ENCODE data around the gene KANSL1. TPM values are rescaled to one million over a fixed set of nuclear protein-coding genes. Genes with fewer than 3 reads are reported as not detected.

KANSL1 gene
- total RNA-seq, 1 experiment from 2014 or later, result 52.5 TPM

DNA sequence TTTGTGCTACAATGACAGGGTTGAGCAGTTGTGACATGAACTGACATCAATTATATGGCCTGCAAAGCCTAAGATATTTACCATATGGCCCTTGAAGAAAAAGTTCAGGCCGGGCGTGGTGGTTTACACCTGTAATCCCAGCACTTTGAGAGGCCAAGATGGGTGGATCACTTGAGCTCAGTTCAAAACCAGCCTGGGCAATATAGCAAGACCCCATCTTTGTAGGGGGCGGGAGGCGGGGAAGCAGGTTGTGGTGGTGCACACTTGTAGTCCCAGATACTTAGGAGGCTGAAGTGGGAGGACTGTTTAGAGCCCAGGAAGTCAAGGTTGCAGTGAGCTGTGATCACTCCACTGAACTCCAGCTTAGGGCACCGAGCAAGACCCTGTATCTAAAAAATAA is 145.8 kb downstream of the KANSL1 start:
- ChIA-PET POLR2A (ENCODE audit: unreplicated experiment) (no interaction called here), CTCF (interaction anchor here (0.7 kb wide), 1 partner anchor 166 kb away, joined by 15 read pairs; no protein-coding TSS in a partner anchor)
- peaks cover 39% of the 10 kb centered on the region for H3K36me3 ChIP-seq (ENCODE audit: low read depth)
- H3K27ac ChIP-seq, result no peak overlapping the region
- no peak overlapping the region for H3K4me3 ChIP-seq
- H3K9me3 ChIP-seq (ENCODE audit: insufficient read depth, low read depth), result no peaks in the 10 kb centered on the region
- BruUV-seq (replicated peaks), result no TSS peak
- no peak overlapping the region for H3K4me2 ChIP-seq
- no peaks in the 10 kb centered on the region for H3K27me3 ChIP-seq (ENCODE audit: insufficient read depth, low read depth)
- no peak for DNase-seq
- no peak overlapping the region for H2AFZ ChIP-seq
- no peaks in the 10 kb centered on the region for H3K9me2 ChIP-seq (ENCODE audit: insufficient read depth)
- intact Hi-C loops (cut with micrococcal nuclease; ENCODE audit: unreplicated experiment), result no loop called here
- TF ChIP-seq, protein P1, sequence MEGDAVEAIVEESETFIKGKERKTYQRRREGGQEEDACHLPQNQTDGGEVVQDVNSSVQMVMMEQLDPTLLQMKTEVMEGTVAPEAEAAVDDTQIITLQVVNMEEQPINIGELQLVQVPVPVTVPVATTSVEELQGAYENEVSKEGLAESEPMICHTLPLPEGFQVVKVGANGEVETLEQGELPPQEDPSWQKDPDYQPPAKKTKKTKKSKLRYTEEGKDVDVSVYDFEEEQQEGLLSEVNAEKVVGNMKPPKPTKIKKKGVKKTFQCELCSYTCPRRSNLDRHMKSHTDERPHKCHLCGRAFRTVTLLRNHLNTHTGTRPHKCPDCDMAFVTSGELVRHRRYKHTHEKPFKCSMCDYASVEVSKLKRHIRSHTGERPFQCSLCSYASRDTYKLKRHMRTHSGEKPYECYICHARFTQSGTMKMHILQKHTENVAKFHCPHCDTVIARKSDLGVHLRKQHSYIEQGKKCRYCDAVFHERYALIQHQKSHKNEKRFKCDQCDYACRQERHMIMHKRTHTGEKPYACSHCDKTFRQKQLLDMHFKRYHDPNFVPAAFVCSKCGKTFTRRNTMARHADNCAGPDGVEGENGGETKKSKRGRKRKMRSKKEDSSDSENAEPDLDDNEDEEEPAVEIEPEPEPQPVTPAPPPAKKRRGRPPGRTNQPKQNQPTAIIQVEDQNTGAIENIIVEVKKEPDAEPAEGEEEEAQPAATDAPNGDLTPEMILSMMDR (conservative IDR thresholded peaks at IDR 0.05), result no peak
- TF ChIP-seq EZH2 (IDR thresholded peaks at IDR 0.05; ENCODE audit: low read depth), result no peak
- 0 out of 2 replicates have a peak, but pooled peaks cover 6% of the 10 kb centered on the region for H3K79me2 ChIP-seq (ENCODE audit: low read depth)
- H3F3A ChIP-seq (ENCODE audit: insufficient read depth, low read depth), result peaks cover 31% of the 10 kb centered on the region; the same call in 1 of the 2 replicates
- peaks cover 25% of the 10 kb centered on the region for H4K20me1 ChIP-seq (ENCODE audit: insufficient read depth)
- no peaks in the 10 kb centered on the region for H3K4me1 ChIP-seq (replicated peaks; ENCODE audit: insufficient read depth)

DNA sequence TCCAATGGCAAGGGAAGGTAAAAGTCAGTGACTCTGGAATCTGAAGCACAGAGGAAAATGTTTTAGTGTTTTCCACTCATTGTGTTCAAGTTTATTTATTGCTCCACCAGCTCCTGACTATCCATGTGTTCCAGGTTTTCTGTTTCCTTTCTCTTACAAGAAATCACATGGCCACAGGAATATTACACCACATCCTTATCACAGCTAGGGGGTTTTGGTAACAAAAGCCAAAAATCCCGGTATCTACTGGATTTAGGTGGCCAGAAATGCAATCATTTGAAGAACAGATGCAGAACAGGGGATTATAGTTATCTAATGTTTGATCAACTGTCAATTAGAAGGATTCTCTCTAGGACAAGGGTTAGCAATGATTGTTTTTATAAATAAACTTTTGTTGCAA is 146.3 kb downstream of the KANSL1 start:
- intact Hi-C loops (cut with micrococcal nuclease; ENCODE audit: unreplicated experiment), result no loop called here
- Histone ChIP-seq H2AFZ (no peak overlapping the region), H3K9me3 (ENCODE audit: insufficient read depth, low read depth) (no peaks in the 10 kb centered on the region), H3K4me2 (no peak overlapping the region), H3K27me3 (ENCODE audit: insufficient read depth, low read depth) (no peaks in the 10 kb centered on the region), H3K79me2 (ENCODE audit: low read depth) (0 out of 2 replicates have a peak, but pooled peaks cover 6% of the 10 kb centered on the region), H3K4me3 (no peak overlapping the region), H3K36me3 (ENCODE audit: low read depth) (peaks cover 44% of the 10 kb centered on the region), H4K20me1 (ENCODE audit: insufficient read depth) (peaks cover 21% of the 10 kb centered on the region), H3K4me1 (replicated peaks; ENCODE audit: insufficient read depth) (no peaks in the 10 kb centered on the region), H3F3A (ENCODE audit: insufficient read depth, low read depth) (peaks cover 31% of the 10 kb centered on the region; the same call in 1 of the 2 replicates), H3K9me2 (ENCODE audit: insufficient read depth) (no peaks in the 10 kb centered on the region), H3K27ac (no peak overlapping the region)
- ChIA-PET CTCF (no interaction called here), POLR2A (ENCODE audit: unreplicated experiment) (no interaction called here)
- BruUV-seq (replicated peaks), result no TSS peak
- no peak for DNase-seq
- TF ChIP-seq EZH2 (IDR thresholded peaks at IDR 0.05; ENCODE audit: low read depth), result no peak
- TF ChIP-seq, protein P1 (conservative IDR thresholded peaks at IDR 0.05), result no peak

DNA sequence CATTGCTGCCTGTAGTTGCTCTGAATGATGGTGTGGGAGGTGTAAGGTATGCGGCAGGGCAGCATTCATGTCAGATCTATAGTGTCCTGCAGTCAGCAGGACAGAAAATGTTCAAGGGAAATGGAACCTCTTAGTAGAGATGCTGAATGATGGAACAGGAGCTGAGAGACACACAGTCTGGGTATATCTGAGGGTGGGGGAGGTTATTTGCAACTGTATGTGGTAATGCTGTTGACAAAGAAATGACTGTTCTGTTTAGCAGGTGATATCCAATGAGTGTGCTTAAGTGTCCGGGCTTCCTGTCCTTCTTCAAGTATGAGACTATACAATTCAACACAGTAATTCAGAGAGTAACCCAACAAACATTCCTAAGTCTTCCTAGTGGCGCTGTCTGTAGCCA is 147.6 kb downstream of the KANSL1 start:
- Histone ChIP-seq H3K9me2 (ENCODE audit: insufficient read depth) (no peaks in the 10 kb centered on the region), H3K36me3 (ENCODE audit: low read depth) (peaks cover 35% of the 10 kb centered on the region)

More for the DNA sequence above, 147.6 kb downstream of the KANSL1 start:
- H3K4me1 ChIP-seq (replicated peaks; ENCODE audit: insufficient read depth), result no peaks in the 10 kb centered on the region
- ChIA-PET POLR2A (ENCODE audit: unreplicated experiment) (no interaction called here), CTCF (no interaction called here)
- intact Hi-C loops (cut with micrococcal nuclease; ENCODE audit: unreplicated experiment), result no loop called here
- no peak overlapping the region for H3K4me2 ChIP-seq
- no peak overlapping the region for H2AFZ ChIP-seq
- 0 out of 2 replicates have a peak, but pooled peaks cover 6% of the 10 kb centered on the region for H3K79me2 ChIP-seq (ENCODE audit: low read depth)
- H3F3A ChIP-seq (ENCODE audit: insufficient read depth, low read depth), result peaks cover 22% of the 10 kb centered on the region; the same call in 1 of the 2 replicates
- H3K27ac ChIP-seq, result no peak overlapping the region
- H4K20me1 ChIP-seq (ENCODE audit: insufficient read depth), result peaks cover 17% of the 10 kb centered on the region
- H3K9me3 ChIP-seq (ENCODE audit: insufficient read depth, low read depth), result no peaks in the 10 kb centered on the region
- no peak overlapping the region for H3K4me3 ChIP-seq
- no TSS peak for BruUV-seq (replicated peaks)
- TF ChIP-seq EZH2 (IDR thresholded peaks at IDR 0.05; ENCODE audit: low read depth), result no peak
- TF ChIP-seq, protein P1 (conservative IDR thresholded peaks at IDR 0.05), result no peak
- no peak for DNase-seq
- H3K27me3 ChIP-seq (ENCODE audit: insufficient read depth, low read depth), result no peaks in the 10 kb centered on the region

All from PC-9 (cell line).